Progenitor cell of endocrine pancreas (in vitro differentiated cells): ENCODE data around the gene PHKA2. TPM values are rescaled to one million over a fixed set of nuclear protein-coding genes. Genes with fewer than 3 reads are reported as not detected.

Experiments
- DNase-seq: peaks from one replicate; pipeline ENCODE4 v3.0.0; 2021; ENCODE audit warnings: low spot score; ENCODE audit not compliant: unreplicated experiment
- H3K27ac Mint-ChIP-seq: 2 replicates; pipeline ENCODE4 v1.8.0; 2021; ENCODE audit warnings: mild to moderate bottlenecking, moderate library complexity, mixed read lengths
- H3K27me3 Mint-ChIP-seq: 2 replicates; pipeline ENCODE4 v1.8.0; 2021; ENCODE audit warnings: mixed read lengths
- H3K36me3 Mint-ChIP-seq: 2 replicates; pipeline ENCODE4 v1.8.0; 2022; ENCODE audit warnings: mixed read lengths; ENCODE audit not compliant: insufficient read depth
- H3K4me1 Mint-ChIP-seq: 2 replicates; pipeline ENCODE4 v1.8.0; 2021; ENCODE audit warnings: low read depth, mixed read lengths
- H3K4me3 Mint-ChIP-seq: 2 replicates; pipeline ENCODE4 v1.8.0; 2021; ENCODE audit warnings: low read depth, mild to moderate bottlenecking, moderate library complexity, mixed read lengths
- H3K9me3 Mint-ChIP-seq: 2 replicates; pipeline ENCODE4 v1.8.0; 2021; ENCODE audit warnings: low read depth, mixed read lengths
- CTCF ChIP-seq: fragments of 200-600 bp; sonication (generic); IDR thresholded peaks from one replicate; pipeline ENCODE4 v1.5.0; 2021; ENCODE audit warnings: antibody characterized with exemption, mild to moderate bottlenecking; ENCODE audit not compliant: unreplicated experiment
- total RNA-seq: library from RNA; stranded (reverse); gene quantifications from 2 replicates; pipeline ENCODE4 v1.2.1, GENCODE V29; 2021

PHKA2 gene
- total RNA-seq, 1 donor from 2014 or later: 71.6 TPM

- DNase-seq: no peak
- Mint-ChIP-seq H3K9me3 (no peaks in the 10 kb centered on the region), H3K4me1 (no peaks in the 10 kb centered on the region), H3K36me3 (peaks cover 2% of the 10 kb centered on the region), H3K27ac (no peak overlapping the region), H3K27me3 (no peaks in the 10 kb centered on the region), H3K4me3 (no peak overlapping the region)
- no peak for TF ChIP-seq CTCF
Measured at GRCh38 chrX:18892899-18893298, 91.0 kb downstream of the PHKA2 start.

GRCh38 chrX:18891548-18891945 is 92.4 kb downstream of the PHKA2 start:
- Mint-ChIP-seq H3K9me3 (no peaks in the 10 kb centered on the region), H3K27me3 (no peaks in the 10 kb centered on the region), H3K27ac (no peak overlapping the region), H3K4me3 (no peak overlapping the region), H3K36me3 (no peaks in the 10 kb centered on the region), H3K4me1 (peaks cover 6% of the 10 kb centered on the region)
- DNase-seq: no peak
- TF ChIP-seq CTCF: no peak

DNA sequence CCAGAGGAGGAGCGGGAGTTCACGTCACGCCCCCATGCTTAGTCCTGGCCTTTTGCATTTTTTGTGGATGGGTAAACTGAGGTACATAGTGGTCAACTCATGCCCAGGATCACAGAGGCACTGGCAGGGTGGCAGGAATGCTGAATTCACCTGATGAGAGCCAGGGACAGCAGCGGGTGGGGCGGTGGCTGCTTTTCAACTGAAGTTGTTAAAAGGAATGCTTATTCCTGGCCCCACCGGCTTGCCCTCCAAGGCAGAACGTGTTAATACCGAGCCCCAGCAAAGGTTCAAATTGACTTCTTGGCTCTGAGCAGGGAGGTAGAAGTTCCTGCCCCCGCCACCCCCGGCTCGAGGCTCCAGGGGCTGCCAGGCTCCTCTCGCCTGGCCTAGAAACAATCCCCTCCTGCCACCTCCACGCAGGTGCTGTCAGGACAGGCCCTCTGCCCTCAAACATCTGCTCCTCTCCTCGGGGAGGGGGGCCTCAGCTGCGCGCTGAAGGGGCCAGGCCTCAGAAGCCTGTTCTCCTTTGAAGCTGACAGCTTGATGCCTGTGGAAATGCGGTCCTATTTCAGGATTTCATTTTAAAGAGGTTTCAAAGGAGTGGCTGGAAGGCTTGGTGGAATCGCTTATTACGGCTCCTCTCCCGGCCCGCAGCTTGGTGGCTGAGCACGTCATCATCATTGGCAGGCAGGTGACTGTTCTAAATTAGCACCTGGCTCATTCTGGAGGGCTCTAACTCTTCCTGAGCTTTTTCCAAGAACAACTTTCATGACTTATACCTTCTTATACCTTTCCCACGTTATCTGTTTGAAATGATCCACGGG is 93.0 kb downstream of the PHKA2 start:
- H3K4me3 Mint-ChIP-seq: no peak overlapping the region

GRCh38 chrX:18890049-18890381 is 93.9 kb downstream of the PHKA2 start:
- Mint-ChIP-seq H3K27me3 (no peaks in the 10 kb centered on the region), H3K27ac (no peak overlapping the region), H3K36me3 (no peaks in the 10 kb centered on the region), H3K4me3 (no peak overlapping the region), H3K4me1 (peaks cover 13% of the 10 kb centered on the region), H3K9me3 (no peaks in the 10 kb centered on the region)
- TF ChIP-seq CTCF: no peak
- no peak for DNase-seq

More for the DNA sequence above, 93.0 kb downstream of the PHKA2 start:
- H3K27ac Mint-ChIP-seq: no peak overlapping the region
- DNase-seq: no peak
- no peaks in the 10 kb centered on the region for H3K27me3 Mint-ChIP-seq
- no peak for TF ChIP-seq CTCF
- peaks cover 10% of the 10 kb centered on the region for H3K4me1 Mint-ChIP-seq
- H3K9me3 Mint-ChIP-seq: no peaks in the 10 kb centered on the region
- H3K36me3 Mint-ChIP-seq: no peaks in the 10 kb centered on the region

DNA sequence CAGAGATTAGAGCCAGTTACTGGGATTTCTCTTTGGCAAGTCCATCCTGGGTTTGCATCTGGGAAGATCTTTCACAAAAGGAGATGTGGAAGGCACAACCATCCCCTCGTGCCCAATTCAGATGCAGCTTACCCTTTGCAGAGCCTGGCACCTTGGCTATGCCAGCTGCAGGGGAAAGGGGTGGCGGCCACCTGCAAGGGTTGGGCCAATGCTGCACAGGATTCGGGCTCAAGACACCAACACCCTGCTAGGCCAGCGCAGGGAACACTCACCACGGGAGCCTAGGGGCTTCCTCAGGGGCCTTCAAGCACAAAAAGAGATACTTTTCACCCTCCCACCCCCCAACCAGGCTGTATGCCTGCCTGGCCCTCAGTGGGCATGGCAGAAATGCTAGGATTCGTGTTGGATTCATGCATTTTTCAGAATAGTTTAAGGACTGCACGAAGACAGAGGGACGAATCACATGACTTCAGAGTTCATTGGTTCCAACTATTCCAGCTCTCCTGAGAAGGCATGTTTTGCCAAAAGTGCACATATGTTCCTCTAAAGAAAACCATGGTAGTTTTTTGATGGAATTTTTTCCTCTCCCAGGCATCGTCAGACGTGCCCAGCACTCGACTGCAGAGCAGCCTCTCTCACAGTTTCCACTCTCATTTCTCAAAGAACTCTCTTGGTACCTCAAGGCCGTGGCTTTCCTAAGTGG is 94.4 kb downstream of the PHKA2 start:
- H3K4me3 Mint-ChIP-seq: no peak overlapping the region
- DNase-seq: no peak
- no peaks in the 10 kb centered on the region for H3K9me3 Mint-ChIP-seq
- no peaks in the 10 kb centered on the region for H3K27me3 Mint-ChIP-seq
- no peak overlapping the region for H3K27ac Mint-ChIP-seq
- H3K36me3 Mint-ChIP-seq: no peaks in the 10 kb centered on the region
- peaks cover 13% of the 10 kb centered on the region for H3K4me1 Mint-ChIP-seq
- TF ChIP-seq CTCF: no peak
